ENCODE data around the gene BCL2. TPM values are rescaled to one million over a fixed set of nuclear protein-coding genes. Genes with fewer than 3 reads are reported as not detected.

BCL2 gene
- total RNA-seq, 1 donor from 2014 or later, result 17.3 TPM

DNA sequence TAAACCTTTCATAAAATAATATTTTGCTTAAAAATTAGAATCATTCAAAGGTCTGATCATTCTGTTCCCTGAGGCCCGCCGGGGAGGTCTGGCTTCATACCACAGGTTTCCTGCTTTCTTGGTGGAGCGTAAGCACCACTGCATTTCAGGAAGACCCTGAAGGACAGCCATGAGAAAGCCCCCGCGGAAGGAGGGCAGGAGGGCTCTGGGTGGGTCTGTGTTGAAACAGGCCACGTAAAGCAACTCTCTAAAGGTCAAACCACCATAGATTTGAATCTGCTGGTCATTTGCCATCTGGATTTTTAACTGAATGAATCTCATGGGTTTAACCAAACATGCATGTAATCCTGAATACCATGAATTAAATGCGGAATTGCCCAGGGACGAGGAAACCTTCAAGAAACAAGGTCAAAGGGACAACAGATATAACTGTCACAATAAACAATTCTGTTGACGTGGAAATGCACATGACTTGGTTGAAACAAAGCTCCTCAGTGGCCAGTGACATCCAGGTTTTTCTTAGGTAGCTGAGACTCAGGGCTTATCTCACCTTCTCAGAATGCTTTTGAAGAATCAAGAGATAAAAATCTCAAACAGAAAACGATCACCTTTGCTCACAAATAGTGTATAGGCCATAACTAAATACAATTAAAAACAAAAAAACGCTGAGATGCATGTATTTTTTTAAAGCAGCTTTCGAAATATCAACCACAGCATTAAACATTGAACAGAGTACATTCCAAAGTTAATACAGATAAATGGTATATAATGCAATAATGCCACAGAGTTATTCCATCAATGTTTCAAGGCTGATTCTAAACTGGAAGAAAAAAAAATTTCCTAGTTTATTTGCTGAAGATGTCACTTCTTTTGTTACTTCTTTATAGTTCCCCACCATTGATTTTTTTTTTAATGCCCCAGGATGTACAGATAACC lies 193.2 kb downstream of the BCL2 start:
- Histone ChIP-seq H3K27me3 (no peaks in the 10 kb centered on the region), H3K4me1 (peaks cover 3% of the 10 kb centered on the region), H3K4me3 (no peak overlapping the region), H3K36me3 (no peaks in the 10 kb centered on the region), H3K27ac (no peak overlapping the region), H3K9me3 (no peaks in the 10 kb centered on the region)
- ATAC-seq, result no peak
- intact Hi-C loops (cut with DNase I), result no loop called here
- no peak for DNase-seq
- TF ChIP-seq CTCF (IDR thresholded peaks at IDR 0.05), result no peak

GRCh38 chr18:63120620-63121019 lies 198.9 kb downstream of the BCL2 start:
- DNase-seq (no peak), ATAC-seq (no peak)
- TF ChIP-seq CTCF (IDR thresholded peaks at IDR 0.05), result no peak
- Histone ChIP-seq H3K4me3 (no peak overlapping the region), H3K4me1 (no peaks in the 10 kb centered on the region), H3K27ac (no peak overlapping the region), H3K36me3 (no peaks in the 10 kb centered on the region), H3K27me3 (no peaks in the 10 kb centered on the region), H3K9me3 (no peaks in the 10 kb centered on the region)
- intact Hi-C loops (cut with DNase I), result no loop called here

- Histone ChIP-seq H3K4me3 (no peak overlapping the region), H3K4me1 (no peaks in the 10 kb centered on the region), H3K27ac (no peak overlapping the region), H3K9me3 (no peaks in the 10 kb centered on the region), H3K36me3 (no peaks in the 10 kb centered on the region), H3K27me3 (no peaks in the 10 kb centered on the region)
- peak; percentile 42 for ATAC-seq
- intact Hi-C loops (cut with DNase I), result no loop called here
- no peak for DNase-seq
- TF ChIP-seq CTCF (IDR thresholded peaks at IDR 0.05), result peak; percentile 48
These were observed 199.9 kb downstream of the BCL2 start for GRCh38 chr18:63119647-63120046.

- Histone ChIP-seq H3K27me3 (no peaks in the 10 kb centered on the region), H3K36me3 (no peaks in the 10 kb centered on the region), H3K4me1 (peaks cover 5% of the 10 kb centered on the region), H3K27ac (no peak overlapping the region), H3K4me3 (no peak overlapping the region), H3K9me3 (no peaks in the 10 kb centered on the region)
- no peak for TF ChIP-seq CTCF (IDR thresholded peaks at IDR 0.05)
- intact Hi-C loops (cut with DNase I), result no loop called here
- DNase-seq (no peak), ATAC-seq (no peak)
These were observed 205.5 kb downstream of the BCL2 start for GRCh38 chr18:63113899-63114565.

DNA sequence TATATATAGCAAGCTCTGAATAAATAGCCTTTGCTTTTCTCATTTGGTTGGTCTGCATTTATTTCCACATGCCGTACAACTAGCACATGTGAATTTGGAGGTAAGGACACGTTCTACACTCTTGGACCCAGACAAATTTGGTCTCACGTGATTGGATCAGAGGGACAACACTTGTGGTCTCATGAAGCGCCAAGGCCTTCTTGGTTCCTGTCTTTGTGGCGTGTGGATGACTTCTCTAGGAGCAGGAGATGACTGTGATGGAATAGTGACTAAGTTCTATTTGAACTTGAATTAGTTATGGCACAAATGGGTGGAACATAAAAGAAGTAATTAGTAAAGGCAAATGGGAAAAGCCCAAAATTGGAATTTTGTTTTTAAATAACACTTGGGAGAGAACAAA lies 206.9 kb downstream of the BCL2 start:
- intact Hi-C loops (cut with DNase I), result no loop called here

More for the DNA sequence above, 206.9 kb downstream of the BCL2 start:
- Histone ChIP-seq H3K36me3 (no peaks in the 10 kb centered on the region), H3K27me3 (no peaks in the 10 kb centered on the region), H3K9me3 (no peaks in the 10 kb centered on the region), H3K27ac (no peak overlapping the region), H3K4me3 (no peak overlapping the region), H3K4me1 (peaks cover 5% of the 10 kb centered on the region)
- no peak for DNase-seq
- ATAC-seq, result no peak
- TF ChIP-seq CTCF (IDR thresholded peaks at IDR 0.05), result no peak
